Body of pancreas (tissue), 4 donors: ENCODE results near the gene RNF2. TPM values are rescaled to one million over a fixed set of nuclear protein-coding genes. Genes with fewer than 3 reads are reported as not detected.
A peak's percentile ranks its signal among the peaks of the same experiment; 100 is the strongest.

ENCODE experiments used
- ATAC-seq: fragments of 150-250 bp; one replicate; pipeline ENCODE4 v1.9.1; 2016
- DNase-seq, 4 donors: peaks; one replicate each; pipeline ENCODE4 v3.0.0-alpha.2; 2019
- H3K27ac ChIP-seq, 4 donors: fragments of 200-600 bp; sonication (generic); 1 replicate in 3 of 4; 2 replicates in 1 of 4; pipeline versions ENCODE4 v1.5.1 to v1.6.1; 2016 to 2019; ENCODE audit warnings: mild to moderate bottlenecking in 1 of 4, mixed read lengths in 1 of 4, moderate library complexity in 1 of 4
- H3K27me3 ChIP-seq, 2 donors: fragments of 200-600 bp; sonication (generic); one replicate each; pipeline ENCODE4 v1.6.0; 2016; ENCODE audit warnings: mild to moderate bottlenecking in 1 of 2
- H3K36me3 ChIP-seq, 2 donors: fragments of 200-600 bp; sonication (generic); replicated peaks in 1 of 2; 2 replicates each; pipeline ENCODE4 v1.5.1; 2016; ENCODE audit warnings: low read depth in 2 of 2; ENCODE audit not compliant: insufficient read depth in 1 of 2
- H3K4me1 ChIP-seq: fragments of 200-600 bp; sonication (generic); one replicate; pipeline ENCODE4 v1.6.0; 2016
- H3K4me3 ChIP-seq, 2 donors: fragments of 200-600 bp; sonication (generic); 1 replicate in 1 of 2; 2 replicates in 1 of 2; pipeline ENCODE4 v1.5.1; 2016 to 2019
- H3K9me3 ChIP-seq, 3 donors: fragments of 200-600 bp; sonication (generic); 1 replicate in 2 of 3; 2 replicates in 1 of 3; pipeline ENCODE4 v1.5.1; 2016
- POLR2A ChIP-seq, 3 donors: fragments of 450-650 bp; IDR thresholded peaks; one replicate each; pipeline ENCODE4 v1.6.1; 2016; ENCODE audit warnings: antibody characterized with exemption in 3 of 3, mild to moderate bottlenecking in 2 of 3
- WGBS, 2 donors: methylation state at CpG; one replicate each; pipeline ENCODE4 v1.1.5; 2017; 5-methylcytosine and 5-hydroxymethylcytosine counted together
- intact Hi-C: fragments of 100-400 bp; cut with DNase I; formaldehyde crosslinking; loops from one replicate; pipeline ENCODE4 v1.15.1; 2023
- total RNA-seq, 2 donors: library from RNA; depleted of rRNA; stranded (reverse); fragments of >200 nt; gene quantifications; one replicate each; pipeline ENCODE4 v1.1.0, GENCODE V29; 2016
- TF ChIP-seq, protein P1 (sequence below), 7 experiments: fragments of 450-650 bp in 4 of 7; fragments of 200-600 bp in 3 of 7; sonication (generic) in 3 of 7; IDR thresholded peaks; one replicate each; pipeline ENCODE4 v1.5.1; 2016 to 2019; ENCODE audit warnings: antibody characterized with exemption in 7 of 7

Gene RNF2
- total RNA-seq, 2 donors from 2014 or later: 9.9 TPM

DNA sequence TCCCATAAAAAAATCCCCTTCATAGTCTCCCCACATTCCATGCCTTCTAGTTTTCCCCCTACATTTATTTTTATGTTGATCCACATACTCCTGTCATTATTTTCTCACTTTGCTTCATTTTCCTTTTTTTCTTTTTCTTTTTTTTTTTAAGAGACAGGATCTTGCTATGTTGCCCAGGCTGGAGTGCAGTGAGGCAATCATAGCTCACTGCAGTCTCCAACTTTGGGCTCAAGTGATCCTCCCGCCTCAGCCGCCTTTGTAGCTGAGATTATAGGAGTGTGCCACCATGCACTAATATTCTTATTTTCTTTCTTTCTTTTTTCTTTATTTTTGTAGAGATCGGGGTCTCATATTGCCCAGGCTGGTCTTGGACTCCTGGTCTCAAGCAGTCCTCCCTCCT lies 7.8 kb downstream of the RNF2 start:
- Histone ChIP-seq H3K27ac (no peak overlapping the region), H3K36me3 (no peaks in the 10 kb centered on the region), H3K9me3 (no peaks in the 10 kb centered on the region), H3K27me3 (no peaks in the 10 kb centered on the region), H3K4me3 (no peak overlapping the region), H3K4me1 (no peaks in the 10 kb centered on the region)
- DNase-seq (no peak), ATAC-seq (no peak)
- intact Hi-C loops: no loop called here
- WGBS, 2 donors: 94 to 100% methylated on average over 3 of the region's 3 CpGs
- no peak for TF ChIP-seq POLR2A (IDR thresholded peaks at IDR 0.05)
- TF ChIP-seq, protein P1, sequence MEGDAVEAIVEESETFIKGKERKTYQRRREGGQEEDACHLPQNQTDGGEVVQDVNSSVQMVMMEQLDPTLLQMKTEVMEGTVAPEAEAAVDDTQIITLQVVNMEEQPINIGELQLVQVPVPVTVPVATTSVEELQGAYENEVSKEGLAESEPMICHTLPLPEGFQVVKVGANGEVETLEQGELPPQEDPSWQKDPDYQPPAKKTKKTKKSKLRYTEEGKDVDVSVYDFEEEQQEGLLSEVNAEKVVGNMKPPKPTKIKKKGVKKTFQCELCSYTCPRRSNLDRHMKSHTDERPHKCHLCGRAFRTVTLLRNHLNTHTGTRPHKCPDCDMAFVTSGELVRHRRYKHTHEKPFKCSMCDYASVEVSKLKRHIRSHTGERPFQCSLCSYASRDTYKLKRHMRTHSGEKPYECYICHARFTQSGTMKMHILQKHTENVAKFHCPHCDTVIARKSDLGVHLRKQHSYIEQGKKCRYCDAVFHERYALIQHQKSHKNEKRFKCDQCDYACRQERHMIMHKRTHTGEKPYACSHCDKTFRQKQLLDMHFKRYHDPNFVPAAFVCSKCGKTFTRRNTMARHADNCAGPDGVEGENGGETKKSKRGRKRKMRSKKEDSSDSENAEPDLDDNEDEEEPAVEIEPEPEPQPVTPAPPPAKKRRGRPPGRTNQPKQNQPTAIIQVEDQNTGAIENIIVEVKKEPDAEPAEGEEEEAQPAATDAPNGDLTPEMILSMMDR (IDR thresholded peaks at IDR 0.05): no peak

- WGBS, 2 donors: 94 to 97% methylated on average over 30 to 31 of the region's 31 CpGs
- H3K36me3 ChIP-seq: no peaks in the 10 kb centered on the region
- no peak overlapping the region for H3K27ac ChIP-seq
- no peak overlapping the region for H3K4me3 ChIP-seq
- intact Hi-C loops: no loop called here
- no peak for TF ChIP-seq POLR2A (IDR thresholded peaks at IDR 0.05)
- TF ChIP-seq, protein P1 (IDR thresholded peaks at IDR 0.05): no peak
- no peak for DNase-seq
- H3K27me3 ChIP-seq: no peaks in the 10 kb centered on the region
- peaks cover 8% of the 10 kb centered on the region for H3K4me1 ChIP-seq
- no peaks in the 10 kb centered on the region for H3K9me3 ChIP-seq
- no peak for ATAC-seq
These were observed 9.2 kb downstream of the RNF2 start for GRCh38 chr1:185054365-185055060.

DNA sequence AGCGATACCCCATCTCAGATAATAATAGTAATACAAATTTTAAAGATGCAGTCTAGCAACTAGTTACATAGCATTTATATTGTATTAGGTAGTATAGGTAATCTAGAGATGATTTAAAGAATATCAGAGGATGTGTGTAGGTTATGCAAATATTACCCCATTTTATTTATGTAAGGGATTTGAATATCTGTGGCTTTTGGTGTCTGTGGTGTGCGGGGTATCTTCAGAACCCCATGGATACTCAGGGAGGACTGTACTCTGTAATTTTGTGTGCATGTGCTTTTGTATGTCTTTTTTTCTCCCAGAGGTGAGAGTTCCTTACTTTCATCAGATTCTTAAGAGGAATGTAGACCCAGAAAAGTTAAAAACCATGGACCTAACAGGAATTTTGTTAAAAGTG lies 12.8 kb downstream of the RNF2 start:
- H3K4me3 ChIP-seq: no peak overlapping the region
- 90 to 94% methylated on average over 2 of the region's 2 CpGs for WGBS, 2 donors
- peaks cover 23% of the 10 kb centered on the region for H3K4me1 ChIP-seq
- no peaks in the 10 kb centered on the region for H3K27me3 ChIP-seq
- DNase-seq: no peak
- no peaks in the 10 kb centered on the region for H3K9me3 ChIP-seq
- H3K36me3 ChIP-seq: no peaks in the 10 kb centered on the region
- TF ChIP-seq, protein P1 (IDR thresholded peaks at IDR 0.05): no peak
- TF ChIP-seq POLR2A (IDR thresholded peaks at IDR 0.05): no peak
- no peak overlapping the region for H3K27ac ChIP-seq
- ATAC-seq: no peak
- intact Hi-C loops: no loop called here

- intact Hi-C loops: no loop called here
- ATAC-seq (no peak), DNase-seq (no peak)
- Histone ChIP-seq H3K9me3 (no peaks in the 10 kb centered on the region), H3K27ac (peak overlapping the region in 1 of 4 donors; percentile 34), H3K4me3 (no peak overlapping the region), H3K36me3 (no peaks in the 10 kb centered on the region), H3K4me1 (peaks cover 23% of the 10 kb centered on the region), H3K27me3 (no peaks in the 10 kb centered on the region)
- TF ChIP-seq, protein P1 (IDR thresholded peaks at IDR 0.05): no peak
- no peak for TF ChIP-seq POLR2A (IDR thresholded peaks at IDR 0.05)
- WGBS, 2 donors: 35 to 43% methylated on average over 2 of the region's 2 CpGs
These were observed 13.5 kb downstream of the RNF2 start for GRCh38 chr1:185058876-185059275.
